HCT116 (cell line): ENCODE data around the gene ASIP.

Source experiments
- POLR2A ChIP-seq: IDR thresholded peaks from 2 replicates; pipeline ENCODE4 v1.7.0; 2011; ENCODE audit warnings: borderline replicate concordance; ENCODE audit not compliant: insufficient read depth, insufficient read length; ENCODE audit errors: extremely low read depth
- SIN3A ChIP-seq: IDR thresholded peaks from 2 replicates; pipeline ENCODE4 v1.6.1; 2012; ENCODE audit warnings: low read depth
- TF ChIP-seq, protein P1 (sequence below), 3 experiments: fragments of 200-600 bp in 1 of 3; sonication (generic) in 1 of 3; IDR thresholded peaks in 2 of 3; conservative IDR thresholded peaks in 1 of 3; 2 replicates each; pipeline ENCODE4 v1.5.1; 2012 to 2017; ENCODE audit warnings: low read depth in 2 of 3, low read length in 2 of 3, antibody characterized with exemption in 1 of 3, borderline replicate concordance in 1 of 3, control low read depth in 1 of 3, mild to moderate bottlenecking in 1 of 3, mixed read lengths in 1 of 3, mixed run types in 1 of 3, moderate library complexity in 1 of 3; ENCODE audit not compliant: insufficient read depth in 1 of 3

GRCh38 chr20:34268851-34269636 lies 27.8 kb downstream of the ASIP start:
- TF ChIP-seq, protein P1, sequence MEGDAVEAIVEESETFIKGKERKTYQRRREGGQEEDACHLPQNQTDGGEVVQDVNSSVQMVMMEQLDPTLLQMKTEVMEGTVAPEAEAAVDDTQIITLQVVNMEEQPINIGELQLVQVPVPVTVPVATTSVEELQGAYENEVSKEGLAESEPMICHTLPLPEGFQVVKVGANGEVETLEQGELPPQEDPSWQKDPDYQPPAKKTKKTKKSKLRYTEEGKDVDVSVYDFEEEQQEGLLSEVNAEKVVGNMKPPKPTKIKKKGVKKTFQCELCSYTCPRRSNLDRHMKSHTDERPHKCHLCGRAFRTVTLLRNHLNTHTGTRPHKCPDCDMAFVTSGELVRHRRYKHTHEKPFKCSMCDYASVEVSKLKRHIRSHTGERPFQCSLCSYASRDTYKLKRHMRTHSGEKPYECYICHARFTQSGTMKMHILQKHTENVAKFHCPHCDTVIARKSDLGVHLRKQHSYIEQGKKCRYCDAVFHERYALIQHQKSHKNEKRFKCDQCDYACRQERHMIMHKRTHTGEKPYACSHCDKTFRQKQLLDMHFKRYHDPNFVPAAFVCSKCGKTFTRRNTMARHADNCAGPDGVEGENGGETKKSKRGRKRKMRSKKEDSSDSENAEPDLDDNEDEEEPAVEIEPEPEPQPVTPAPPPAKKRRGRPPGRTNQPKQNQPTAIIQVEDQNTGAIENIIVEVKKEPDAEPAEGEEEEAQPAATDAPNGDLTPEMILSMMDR (IDR thresholded peaks at IDR 0.05 in 2 of 3, conservative IDR thresholded peaks at IDR 0.05 in 1 of 3; ENCODE audit: borderline replicate concordance in 1 of 3, insufficient read depth in 1 of 3, low read depth in 2 of 3, low read length in 2 of 3), result no peak
- TF ChIP-seq SIN3A, result no peak
- no peak for TF ChIP-seq POLR2A
